ENCODE results near the gene AHRR. TPM values are rescaled to one million over a fixed set of nuclear protein-coding genes. Genes with fewer than 3 reads are reported as not detected.

Gene AHRR
- total RNA-seq, 2 donors from 2014 or later: 1.9 to 2.1 TPM

DNA sequence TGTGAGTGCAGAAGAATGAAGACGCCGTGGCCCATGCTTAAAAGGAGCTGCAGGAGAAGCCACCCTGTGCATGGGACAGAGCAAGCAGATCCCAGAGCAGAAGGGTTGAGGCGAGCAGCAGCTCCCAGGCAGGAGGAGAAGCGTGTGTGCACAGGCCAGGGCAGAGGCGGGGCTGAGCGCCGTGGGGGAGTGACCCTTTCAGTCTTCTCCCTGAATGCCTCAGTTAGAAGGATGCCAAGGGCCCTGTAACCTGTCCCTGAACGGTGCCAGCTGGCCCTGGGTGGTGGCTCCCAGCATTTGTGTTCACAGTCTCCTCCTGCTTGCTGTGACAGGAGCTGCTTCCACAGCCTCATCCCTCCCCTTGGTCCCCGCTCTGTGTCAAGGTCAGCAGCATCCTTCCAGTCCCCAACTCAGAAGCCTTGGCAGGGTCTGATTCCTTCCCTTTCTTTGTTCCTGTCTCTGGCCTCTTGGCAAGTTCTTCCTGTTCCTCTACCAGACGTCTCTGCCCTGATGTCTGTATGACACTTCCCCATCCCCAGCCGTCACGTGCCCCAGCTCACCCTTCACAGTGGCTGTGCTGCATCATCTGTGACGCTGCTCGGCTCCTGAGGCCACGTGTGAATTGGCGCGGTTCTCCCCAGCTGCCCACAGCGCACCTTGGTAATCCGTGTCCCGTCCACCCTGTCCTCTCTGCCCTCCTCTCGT lies 126.7 kb downstream of the AHRR start:
- Histone ChIP-seq H3K4me3 (no peak overlapping the region), H3K9me3 (no peaks in the 10 kb centered on the region), H3K9ac (ENCODE audit: low read depth in 2 of 2, low read length in 2 of 2) (no peak overlapping the region), H3K27me3 (no peaks in the 10 kb centered on the region), H3K36me3 (peaks cover 12% of the 10 kb centered on the region), H3K4me1 (no peaks in the 10 kb centered on the region), H3K27ac (no peak overlapping the region)
- TF ChIP-seq, protein P1, sequence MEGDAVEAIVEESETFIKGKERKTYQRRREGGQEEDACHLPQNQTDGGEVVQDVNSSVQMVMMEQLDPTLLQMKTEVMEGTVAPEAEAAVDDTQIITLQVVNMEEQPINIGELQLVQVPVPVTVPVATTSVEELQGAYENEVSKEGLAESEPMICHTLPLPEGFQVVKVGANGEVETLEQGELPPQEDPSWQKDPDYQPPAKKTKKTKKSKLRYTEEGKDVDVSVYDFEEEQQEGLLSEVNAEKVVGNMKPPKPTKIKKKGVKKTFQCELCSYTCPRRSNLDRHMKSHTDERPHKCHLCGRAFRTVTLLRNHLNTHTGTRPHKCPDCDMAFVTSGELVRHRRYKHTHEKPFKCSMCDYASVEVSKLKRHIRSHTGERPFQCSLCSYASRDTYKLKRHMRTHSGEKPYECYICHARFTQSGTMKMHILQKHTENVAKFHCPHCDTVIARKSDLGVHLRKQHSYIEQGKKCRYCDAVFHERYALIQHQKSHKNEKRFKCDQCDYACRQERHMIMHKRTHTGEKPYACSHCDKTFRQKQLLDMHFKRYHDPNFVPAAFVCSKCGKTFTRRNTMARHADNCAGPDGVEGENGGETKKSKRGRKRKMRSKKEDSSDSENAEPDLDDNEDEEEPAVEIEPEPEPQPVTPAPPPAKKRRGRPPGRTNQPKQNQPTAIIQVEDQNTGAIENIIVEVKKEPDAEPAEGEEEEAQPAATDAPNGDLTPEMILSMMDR (IDR thresholded peaks at IDR 0.05): no peak
- intact Hi-C loops (cut with DNase I): loop anchor here (5.0 to 10.0 kb wide), 2 partner anchors 167 to 444 kb away; partner anchors contain the start of genes BRD9, CEP72 and TRIP13
- no peak for DNase-seq

DNA sequence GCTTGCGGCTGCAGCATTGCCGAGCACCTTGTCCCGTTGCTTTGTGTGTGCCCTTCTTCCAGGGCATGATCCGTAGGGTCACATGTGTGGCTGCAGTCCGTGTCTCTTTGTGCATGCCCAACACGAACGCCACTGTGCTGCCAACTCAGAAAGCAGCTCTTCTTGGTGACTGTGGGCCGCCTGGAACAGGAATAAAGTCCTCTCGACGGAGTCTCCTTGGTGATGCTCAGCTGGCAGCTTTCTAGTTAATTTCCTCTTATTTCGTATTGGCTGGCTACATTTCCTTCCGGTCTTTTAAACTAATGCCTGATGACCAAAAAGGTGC lies 127.2 kb downstream of the AHRR start:
- H3K27ac ChIP-seq: no peak overlapping the region
- no peak overlapping the region for H3K4me3 ChIP-seq
- no peaks in the 10 kb centered on the region for H3K4me1 ChIP-seq
- peaks cover 12% of the 10 kb centered on the region for H3K36me3 ChIP-seq
- DNase-seq: no peak
- H3K9me3 ChIP-seq: no peaks in the 10 kb centered on the region
- intact Hi-C loops (cut with DNase I): loop anchor here (5.0 to 10.0 kb wide), 2 partner anchors 166 to 444 kb away; partner anchors contain the start of genes BRD9, CEP72 and TRIP13
- H3K27me3 ChIP-seq: no peaks in the 10 kb centered on the region
- no peak overlapping the region for H3K9ac ChIP-seq (ENCODE audit: low read depth in 2 of 2, low read length in 2 of 2)
- TF ChIP-seq, protein P1 (IDR thresholded peaks at IDR 0.05): no peak

DNA sequence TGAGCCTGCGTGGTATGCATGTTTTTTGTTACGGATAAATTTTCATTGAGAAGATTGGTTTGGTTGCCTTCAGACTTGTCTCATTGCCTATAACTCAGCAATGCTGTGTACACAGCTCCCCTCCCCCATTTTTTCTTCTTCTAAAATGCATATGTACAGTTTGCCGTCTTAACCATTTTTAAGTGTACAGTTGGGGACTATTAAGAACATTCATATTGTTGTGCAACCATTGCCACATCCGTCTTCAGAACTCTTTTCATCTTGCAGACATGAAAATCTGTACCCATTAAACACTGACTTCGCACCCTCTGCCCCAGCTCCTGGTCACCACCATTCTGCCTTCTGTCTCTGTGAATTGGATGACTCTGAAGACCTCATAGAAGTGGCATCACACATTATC lies 127.6 kb downstream of the AHRR start:
- H3K27ac ChIP-seq: no peak overlapping the region
- H3K4me1 ChIP-seq: no peaks in the 10 kb centered on the region
- intact Hi-C loops (cut with DNase I): loop anchor here (5.0 to 10.0 kb wide), 2 partner anchors 166 to 443 kb away; partner anchors contain the start of genes BRD9, CEP72 and TRIP13
- no peak overlapping the region for H3K4me3 ChIP-seq
- no peak overlapping the region for H3K9ac ChIP-seq (ENCODE audit: low read depth in 2 of 2, low read length in 2 of 2)
- H3K9me3 ChIP-seq: no peaks in the 10 kb centered on the region
- peaks cover 12% of the 10 kb centered on the region for H3K36me3 ChIP-seq
- TF ChIP-seq, protein P1 (IDR thresholded peaks at IDR 0.05): no peak
- DNase-seq: no peak
- H3K27me3 ChIP-seq: no peaks in the 10 kb centered on the region

DNA sequence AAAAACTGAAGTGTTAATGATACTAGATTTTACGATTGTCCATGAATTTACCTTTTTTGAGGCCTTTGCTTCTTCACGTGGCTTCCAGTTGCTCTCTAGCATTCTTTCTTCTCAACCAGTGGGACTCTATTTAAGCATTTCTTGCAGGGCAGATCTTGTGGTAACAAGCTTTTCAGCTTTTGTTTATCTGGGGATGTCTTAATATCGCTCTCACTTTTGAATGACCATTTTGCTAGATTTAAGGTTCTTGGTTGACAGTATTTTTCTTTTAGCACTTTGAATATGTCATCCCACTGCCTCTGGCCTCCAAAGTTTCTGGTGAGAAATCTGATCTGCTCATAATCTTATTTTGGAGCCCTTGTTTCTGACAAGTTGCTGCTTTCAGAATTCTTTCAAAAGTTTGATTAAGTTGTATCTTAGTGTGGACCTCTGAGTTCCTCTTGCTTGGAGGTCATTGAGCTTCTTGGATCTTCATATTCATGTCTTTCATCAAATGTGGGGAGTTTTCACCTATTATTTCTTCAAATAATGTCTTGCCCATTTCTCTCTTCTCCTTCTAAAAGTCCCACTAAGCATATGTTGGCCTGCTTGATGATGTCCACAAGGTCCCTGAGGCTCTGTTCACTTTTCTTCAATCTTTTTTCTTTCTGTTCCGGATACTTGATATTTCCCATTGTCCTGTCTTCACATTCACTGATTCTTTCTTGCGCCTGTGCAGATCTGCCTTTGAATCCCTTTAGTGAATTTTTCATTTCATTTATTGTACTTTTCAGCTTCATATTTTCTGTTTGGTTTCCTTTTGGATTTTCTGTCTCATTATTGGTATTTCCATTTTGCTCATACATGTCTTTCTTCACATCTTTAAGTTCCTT lies 130.3 kb downstream of the AHRR start:
- no peaks in the 10 kb centered on the region for H3K27me3 ChIP-seq
- TF ChIP-seq, protein P1 (IDR thresholded peaks at IDR 0.05): no peak
- H3K4me1 ChIP-seq: no peaks in the 10 kb centered on the region
- H3K27ac ChIP-seq: no peak overlapping the region
- DNase-seq: no peak
- H3K36me3 ChIP-seq: peaks cover 12% of the 10 kb centered on the region
- H3K4me3 ChIP-seq: no peak overlapping the region
- no peaks in the 10 kb centered on the region for H3K9me3 ChIP-seq
- H3K9ac ChIP-seq (ENCODE audit: low read depth in 2 of 2, low read length in 2 of 2): no peak overlapping the region
- intact Hi-C loops (cut with DNase I): no loop called here

DNA sequence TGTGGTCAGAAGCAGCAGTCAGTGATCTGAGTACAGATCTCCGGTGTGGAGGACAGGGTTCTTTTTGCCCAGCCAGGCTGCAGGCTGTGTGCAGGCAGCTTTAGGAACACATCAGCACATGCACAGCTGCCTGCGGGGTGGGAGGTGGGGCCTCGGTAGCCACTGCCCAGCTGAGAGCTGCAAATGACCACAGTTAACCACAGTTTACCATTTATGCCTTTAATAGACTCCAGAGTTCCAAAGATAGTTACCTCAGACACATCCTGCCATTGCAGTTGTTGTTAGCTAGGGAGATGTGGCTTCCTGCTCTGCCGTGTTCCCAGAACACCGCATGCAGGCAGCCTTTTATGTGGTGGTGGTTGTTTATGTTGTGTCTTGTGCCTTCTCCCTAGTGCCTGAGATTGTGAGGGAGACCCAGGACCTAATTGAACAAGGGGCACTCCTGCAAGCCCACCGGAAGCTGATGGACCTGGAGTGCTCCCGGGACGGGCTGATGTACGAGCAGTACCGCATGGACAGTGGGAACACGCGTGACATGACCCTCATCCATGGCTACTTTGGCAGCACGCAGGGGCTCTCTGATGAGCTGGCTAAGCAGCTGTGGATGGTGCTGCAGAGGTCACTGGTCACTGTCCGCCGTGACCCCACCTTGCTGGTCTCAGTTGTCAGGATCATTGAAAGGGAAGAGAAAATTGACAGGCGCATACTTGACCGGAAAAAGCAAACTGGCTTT lies 131.6 kb downstream of the AHRR start:
- no peak overlapping the region for H3K9ac ChIP-seq (ENCODE audit: low read depth in 2 of 2, low read length in 2 of 2)
- H3K9me3 ChIP-seq: no peaks in the 10 kb centered on the region
- H3K27me3 ChIP-seq: no peaks in the 10 kb centered on the region
- peaks cover 10% of the 10 kb centered on the region for H3K36me3 ChIP-seq
- no peak for DNase-seq
- H3K27ac ChIP-seq: no peak overlapping the region
- intact Hi-C loops (cut with DNase I): no loop called here
- TF ChIP-seq, protein P1 (IDR thresholded peaks at IDR 0.05): no peak
- H3K4me1 ChIP-seq: no peaks in the 10 kb centered on the region
- H3K4me3 ChIP-seq: no peak overlapping the region

All from colonic mucosa (tissue), 4 donors.